IMR-90 (cell line): ENCODE data around the gene TOMM7. TPM values are rescaled to one million over a fixed set of nuclear protein-coding genes. Genes with fewer than 3 reads are reported as not detected.

Experiments
- ATAC-seq: fragments of 200-7000 bp; cut with Tn5 transposase; 2 replicates; pipeline ENCODE4 v1.9.1; 2020; ENCODE audit warnings: low read depth, mild to moderate bottlenecking, moderate library complexity
- BruUV-seq: library from RNA; stranded (reverse); fragments of 400-500 nt; replicated peaks from 2 replicates; lab custom pipeline; 2021; lab: Mats Ljungman, UMichigan
- CTCF ChIA-PET: fragments of 300-600 bp; formaldehyde crosslinking; extraction: SDS; loops from one replicate; lab custom pipeline; 2021; ENCODE audit warnings: antibody characterized with exemption; lab: Yijun Ruan, JAX
- POLR2A ChIA-PET: fragments of 300-600 bp; sonication (Branson Sonifier 250); formaldehyde crosslinking; loops from one replicate; lab custom pipeline; 2022; ENCODE audit warnings: antibody characterized with exemption; ENCODE audit not compliant: unreplicated experiment; lab: Charles Lee
- DNase-seq: peaks from one replicate; pipeline ENCODE4 v3.0.0; 2013
- H2AFZ ChIP-seq: replicated peaks from 2 replicates; pipeline ENCODE3; 2013; ENCODE audit warnings: low read length, mild to moderate bottlenecking; ENCODE audit not compliant: poor library complexity
- H2AK5ac ChIP-seq: 2 replicates; pipeline ENCODE4 v1.6.1; 2013; ENCODE audit warnings: low read depth, low read length, inconsistent platforms
- H2AK9ac ChIP-seq: replicated peaks from 2 replicates; pipeline ENCODE3; 2013; ENCODE audit warnings: mild to moderate bottlenecking, low read depth, low read length, moderate library complexity; ENCODE audit not compliant: poor library complexity
- H2BK120ac ChIP-seq: 2 replicates; pipeline ENCODE4 v1.6.1; 2013; ENCODE audit warnings: low read depth, low read length, inconsistent platforms
- H2BK15ac ChIP-seq: 3 replicates; pipeline ENCODE4 v1.6.1; 2013; ENCODE audit warnings: low read depth, low read length, inconsistent platforms
- H2BK20ac ChIP-seq: 2 replicates; pipeline ENCODE4 v1.6.1; 2013; ENCODE audit warnings: low read depth, mild to moderate bottlenecking, inconsistent platforms, low read length, moderate library complexity
- H2BK5ac ChIP-seq: 2 replicates; pipeline ENCODE4 v1.6.1; 2013; ENCODE audit warnings: mild to moderate bottlenecking, low read depth, low read length, inconsistent platforms; ENCODE audit not compliant: poor library complexity, severe bottlenecking
- H3K14ac ChIP-seq: replicated peaks from 2 replicates; pipeline ENCODE4 v1.6.1; 2013; ENCODE audit warnings: low read depth, low read length, inconsistent platforms
- H3K18ac ChIP-seq: 2 replicates; pipeline ENCODE4 v1.6.1; 2013; ENCODE audit warnings: low read depth, low read length, control low read depth
- H3K23ac ChIP-seq: 2 replicates; pipeline ENCODE4 v1.6.1; 2013; ENCODE audit warnings: low read depth, low read length, inconsistent platforms
- H3K27ac ChIP-seq: 2 replicates; pipeline ENCODE4 v1.5.1; 2013; ENCODE audit warnings: mild to moderate bottlenecking, control low read depth, low read length; ENCODE audit not compliant: insufficient read depth
- H3K27me3 ChIP-seq: 2 replicates; pipeline ENCODE4 v1.6.1; 2013; ENCODE audit warnings: low read length; ENCODE audit not compliant: control insufficient read depth, insufficient read depth
- H3K36me3 ChIP-seq: 2 replicates; pipeline ENCODE4 v1.6.1; 2013; ENCODE audit warnings: low read length, mixed read lengths; ENCODE audit not compliant: control insufficient read depth, insufficient read depth
- H3K4ac ChIP-seq: 2 replicates; pipeline ENCODE4 v1.6.1; 2013; ENCODE audit warnings: low read depth, low read length, inconsistent platforms
- H3K4me1 ChIP-seq: 2 replicates; pipeline ENCODE4 v1.6.1; 2013; ENCODE audit warnings: low read length, mixed read lengths; ENCODE audit not compliant: control insufficient read depth, insufficient read depth
- H3K4me2 ChIP-seq: 2 replicates; pipeline ENCODE4 v1.6.1; 2013; ENCODE audit warnings: low read depth, mild to moderate bottlenecking, control low read depth, low read length, moderate library complexity
- H3K4me3 ChIP-seq: 2 replicates; pipeline ENCODE4 v1.5.1; 2013; ENCODE audit warnings: low read depth, mild to moderate bottlenecking, control low read depth, low read length, moderate library complexity; ENCODE audit not compliant: insufficient read depth
- H3K56ac ChIP-seq: 2 replicates; pipeline ENCODE4 v1.6.1; 2013; ENCODE audit warnings: low read length, inconsistent platforms; ENCODE audit not compliant: insufficient read depth; ENCODE audit errors: extremely low read depth
- H3K79me1 ChIP-seq, 2 experiments: 2 replicates each; pipeline ENCODE4 v1.6.1; 2013; ENCODE audit warnings: low read length in 2 of 2, inconsistent platforms in 1 of 2, low read depth in 1 of 2
- H3K9ac ChIP-seq: 2 replicates; pipeline ENCODE4 v1.6.1; 2013; ENCODE audit warnings: low read depth, low read length, control low read depth
- H3K9me1 ChIP-seq: 2 replicates; pipeline ENCODE4 v1.6.1; 2013; ENCODE audit warnings: low read length, inconsistent platforms; ENCODE audit not compliant: insufficient read depth
- H3K9me3 ChIP-seq: 2 replicates; pipeline ENCODE4 v1.6.1; 2013; ENCODE audit warnings: low read length; ENCODE audit not compliant: control insufficient read depth, insufficient read depth
- H4K20me1 ChIP-seq: 2 replicates; pipeline ENCODE4 v1.6.1; 2013; ENCODE audit warnings: low read length, inconsistent platforms; ENCODE audit not compliant: insufficient read depth
- H4K5ac ChIP-seq: 2 replicates; pipeline ENCODE4 v1.6.1; 2013; ENCODE audit warnings: mild to moderate bottlenecking, low read depth, low read length, control low read depth
- H4K8ac ChIP-seq, 2 experiments: 2 replicates each; pipeline ENCODE4 v1.6.1; 2013; ENCODE audit warnings: low read depth in 2 of 2, low read length in 2 of 2, control low read depth in 1 of 2, inconsistent platforms in 1 of 2
- H4K91ac ChIP-seq: 2 replicates; pipeline ENCODE4 v1.6.1; 2013; ENCODE audit warnings: low read depth, low read length, inconsistent platforms; ENCODE audit not compliant: insufficient read depth
- BHLHE40 ChIP-seq: fragments of 150-350 bp; IDR thresholded peaks from 2 replicates; pipeline ENCODE4 v1.6.1; 2016; ENCODE audit warnings: mild to moderate bottlenecking, low read depth, low read length
- ELK1 ChIP-seq: fragments of 150-350 bp; IDR thresholded peaks from 2 replicates; pipeline ENCODE4 v1.6.1; 2016; ENCODE audit warnings: low read depth, mild to moderate bottlenecking, low read length, moderate library complexity, borderline replicate concordance
- FOS ChIP-seq: fragments of 150-350 bp; IDR thresholded peaks from 2 replicates; pipeline ENCODE4 v1.6.1; 2016; ENCODE audit warnings: low read depth, low read length
- MXI1 ChIP-seq: IDR thresholded peaks from 2 replicates; pipeline ENCODE4 v1.6.1; 2012; ENCODE audit warnings: low read depth, mild to moderate bottlenecking, low read length, moderate library complexity, borderline replicate concordance
- NFE2L2 ChIP-seq: fragments of 150-350 bp; IDR thresholded peaks from 2 replicates; pipeline ENCODE4 v1.6.1; 2016; ENCODE audit warnings: low read depth, mild to moderate bottlenecking, low read length
- RFX5 ChIP-seq: IDR thresholded peaks from 2 replicates; pipeline ENCODE4 v1.8.0; 2012; ENCODE audit warnings: low read depth, mild to moderate bottlenecking, low read length, moderate library complexity
- SMC3 ChIP-seq: fragments of 150-350 bp; IDR thresholded peaks from 2 replicates; pipeline ENCODE4 v1.6.1; 2016; ENCODE audit warnings: low read depth, mild to moderate bottlenecking, antibody characterized with exemption, low read length, moderate library complexity
- WGBS, 2 experiments: methylation state at CpG; one replicate each; pipeline versions ENCODE4 v1.1.5 to v1.1.7; 2013; ENCODE audit warnings: missing lambda C conversion rate in 2 of 2; ENCODE audit not compliant: insufficient read length in 1 of 2; ENCODE audit errors: extremely low coverage in 2 of 2; 5-methylcytosine and 5-hydroxymethylcytosine counted together
- dilution Hi-C: fragments of 300-500 bp; cut with HindIII; formaldehyde crosslinking; loops from one replicate; pipeline ENCODE4 v1.14.3; 2018; ENCODE audit warnings: low sequenced_read_pairs; ENCODE audit not compliant: unreplicated experiment
- in situ Hi-C: fragments of 300-500 bp; cut with MboI; formaldehyde crosslinking; loops from 3 replicates; pipeline ENCODE4 v1.14.3; 2019; ENCODE audit warnings: low sequenced_read_pairs, inconsistent platforms, mixed read lengths
- intact Hi-C: fragments of 100-400 bp; cut with micrococcal nuclease; formaldehyde crosslinking; loops from 2 replicates; pipeline ENCODE4 v1.10.0; 2022
- polyA plus RNA-seq, 3 experiments: library from polyadenylated mRNA; depleted of rRNA; stranded (reverse); fragments of >200 nt; gene quantifications; 2 replicates each; pipeline ENCODE4 v1.2.3, GENCODE V29; 2012; ENCODE audit warnings: low replicate concordance in 1 of 3
- total RNA-seq: library from RNA; depleted of rRNA; stranded (reverse); fragments of >200 nt; gene quantifications from 2 replicates; pipeline ENCODE4 v1.2.3, GENCODE V29; 2012

Gene TOMM7
- total and polyA plus RNA-seq, 2 of the 4 experiments (the other 2 are of a cell fraction): 67.2 to 727 TPM

GRCh38 chr7:22845221-22845834 is 22.7 kb upstream of the TOMM7 start:
- Histone ChIP-seq H2BK120ac (no peak overlapping the region), H3K9ac (no peak overlapping the region), H3K23ac (0 out of 2 replicates have a peak overlapping the region, but pooled peaks have one; percentile 2), H4K5ac (no peak overlapping the region), H3K14ac (no peak overlapping the region), H4K20me1 (no peaks in the 10 kb centered on the region), H3K4me3 (no peak overlapping the region), H3K4ac (no peak overlapping the region), H3K4me1 (peaks cover 4% of the 10 kb centered on the region), H3K36me3 (no peaks in the 10 kb centered on the region), H2AK9ac (no peak overlapping the region), H3K9me1 (no peaks in the 10 kb centered on the region), H3K56ac (no peak overlapping the region), H4K91ac (no peak overlapping the region), H2AK5ac (no peak overlapping the region), H2BK20ac (no peak overlapping the region), H3K4me2 (no peak overlapping the region), H4K8ac (no peak overlapping the region), H3K27ac (no peak overlapping the region), H3K9me3 (peaks cover 4% of the 10 kb centered on the region; the same call in 1 of the 2 replicates), H2AFZ (no peak overlapping the region), H2BK5ac (no peak overlapping the region), H3K18ac (no peak overlapping the region), H2BK15ac (0 out of 3 replicates have a peak overlapping the region, but pooled peaks have one; percentile 27), H3K27me3 (no peaks in the 10 kb centered on the region), H3K79me1 (no peaks in the 10 kb centered on the region)
- ChIA-PET POLR2A (no interaction called here), CTCF (no interaction called here)
- dilution Hi-C loops: no loop called here
- in situ Hi-C loops: no loop called here
- intact Hi-C loops: no loop called here
- DNase-seq (no peak), ATAC-seq (no peak)
- no TSS peak for BruUV-seq
- WGBS, 2 experiments: 100% methylated on average over 1 of the region's 4 CpGs; no CpG with 5 or more reads in 1 of the 2 experiments
- TF ChIP-seq ELK1 (no peak), MXI1 (no peak), BHLHE40 (no peak), SMC3 (no peak), FOS (no peak), NFE2L2 (no peak), RFX5 (no peak)
